Measurements from ENCODE around the gene RPS19BP1. TPM values are rescaled to one million over a fixed set of nuclear protein-coding genes. Genes with fewer than 3 reads are reported as not detected.

The RPS19BP1 gene
- total RNA-seq, 1 donor from 2014 or later: 72.1 TPM

DNA sequence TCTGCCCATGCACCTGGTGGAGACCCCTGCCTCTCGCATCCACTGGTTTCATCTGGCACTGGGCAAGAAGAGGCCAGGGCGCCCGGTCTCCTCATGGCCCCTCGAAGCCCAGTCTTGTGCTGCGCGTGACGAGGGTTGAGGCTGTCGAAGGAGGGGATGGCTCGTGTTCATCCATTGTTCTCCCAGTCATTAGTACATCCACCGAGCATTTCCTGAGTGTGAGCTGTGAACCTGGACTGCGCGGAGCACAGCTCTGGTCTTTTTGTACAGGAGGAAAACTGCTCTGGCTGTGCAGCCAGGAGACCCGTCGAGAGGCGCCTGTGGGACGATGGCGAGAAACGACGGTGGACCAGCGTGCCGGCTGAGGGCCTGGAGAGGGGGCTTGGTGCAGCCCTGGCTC, 44.8 kb upstream of the RPS19BP1 start:
- no peak for FAIRE-seq
- no peak overlapping the region for H3K4me3 ChIP-seq (ENCODE audit: low read depth, low read length)
- H3K36me3 ChIP-seq (ENCODE audit: control insufficient read depth, insufficient read depth, low read length): no peaks in the 10 kb centered on the region
- TF ChIP-seq, protein P1, sequence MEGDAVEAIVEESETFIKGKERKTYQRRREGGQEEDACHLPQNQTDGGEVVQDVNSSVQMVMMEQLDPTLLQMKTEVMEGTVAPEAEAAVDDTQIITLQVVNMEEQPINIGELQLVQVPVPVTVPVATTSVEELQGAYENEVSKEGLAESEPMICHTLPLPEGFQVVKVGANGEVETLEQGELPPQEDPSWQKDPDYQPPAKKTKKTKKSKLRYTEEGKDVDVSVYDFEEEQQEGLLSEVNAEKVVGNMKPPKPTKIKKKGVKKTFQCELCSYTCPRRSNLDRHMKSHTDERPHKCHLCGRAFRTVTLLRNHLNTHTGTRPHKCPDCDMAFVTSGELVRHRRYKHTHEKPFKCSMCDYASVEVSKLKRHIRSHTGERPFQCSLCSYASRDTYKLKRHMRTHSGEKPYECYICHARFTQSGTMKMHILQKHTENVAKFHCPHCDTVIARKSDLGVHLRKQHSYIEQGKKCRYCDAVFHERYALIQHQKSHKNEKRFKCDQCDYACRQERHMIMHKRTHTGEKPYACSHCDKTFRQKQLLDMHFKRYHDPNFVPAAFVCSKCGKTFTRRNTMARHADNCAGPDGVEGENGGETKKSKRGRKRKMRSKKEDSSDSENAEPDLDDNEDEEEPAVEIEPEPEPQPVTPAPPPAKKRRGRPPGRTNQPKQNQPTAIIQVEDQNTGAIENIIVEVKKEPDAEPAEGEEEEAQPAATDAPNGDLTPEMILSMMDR (IDR thresholded peaks at IDR 0.05; ENCODE audit: insufficient read depth, low read length, severe bottlenecking): no peak
- no peaks in the 10 kb centered on the region for H3K27me3 ChIP-seq (ENCODE audit: control insufficient read depth, insufficient read depth, low read length)
- no peak for DNase-seq (ENCODE audit: low read depth)

DNA sequence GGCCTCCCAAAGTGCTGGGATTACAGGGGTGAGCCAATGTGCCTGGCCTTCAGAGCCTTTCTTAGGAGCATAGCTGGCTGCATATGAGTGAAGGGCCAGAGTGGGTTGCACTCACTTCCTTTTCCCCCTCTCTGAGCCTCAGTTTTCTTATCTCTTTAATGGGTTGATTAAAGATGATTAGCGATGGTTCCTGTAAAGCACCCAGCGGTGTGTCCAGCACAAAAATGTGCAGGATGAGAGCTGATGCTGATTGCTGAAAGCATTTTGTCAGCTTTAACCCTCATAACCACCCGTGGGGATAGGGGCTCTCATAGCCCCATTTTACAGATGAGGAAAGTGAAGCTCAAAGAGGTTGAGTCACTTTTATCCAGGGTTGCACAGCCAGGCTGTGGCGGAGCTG, 43.5 kb upstream of the RPS19BP1 start:
- no peak overlapping the region for H3K4me3 ChIP-seq (ENCODE audit: low read depth, low read length)
- H3K27me3 ChIP-seq (ENCODE audit: control insufficient read depth, insufficient read depth, low read length): no peaks in the 10 kb centered on the region
- TF ChIP-seq, protein P1 (IDR thresholded peaks at IDR 0.05; ENCODE audit: insufficient read depth, low read length, severe bottlenecking): no peak
- FAIRE-seq (no peak), DNase-seq (ENCODE audit: low read depth) (no peak)
- no peaks in the 10 kb centered on the region for H3K36me3 ChIP-seq (ENCODE audit: control insufficient read depth, insufficient read depth, low read length)

DNA sequence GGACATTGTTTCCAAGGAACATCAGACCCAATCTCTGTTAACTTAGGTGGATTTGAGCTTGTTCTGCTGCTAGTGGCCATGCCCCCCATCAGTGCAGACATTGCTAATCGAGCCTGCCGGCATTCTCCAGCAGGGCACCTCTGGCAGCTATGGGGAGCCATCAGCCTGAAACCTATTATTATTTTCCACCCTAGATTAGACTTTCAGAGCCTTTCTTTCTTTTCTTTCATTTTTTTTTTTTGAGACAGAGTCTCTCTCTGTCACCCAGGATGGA, 42.9 kb upstream of the RPS19BP1 start:
- no peak for DNase-seq (ENCODE audit: low read depth)
- TF ChIP-seq, protein P1 (IDR thresholded peaks at IDR 0.05; ENCODE audit: insufficient read depth, low read length, severe bottlenecking): no peak
- FAIRE-seq: no peak
- Histone ChIP-seq H3K36me3 (ENCODE audit: control insufficient read depth, insufficient read depth, low read length) (no peaks in the 10 kb centered on the region), H3K4me3 (ENCODE audit: low read depth, low read length) (no peak overlapping the region), H3K27me3 (ENCODE audit: control insufficient read depth, insufficient read depth, low read length) (no peaks in the 10 kb centered on the region)

DNA sequence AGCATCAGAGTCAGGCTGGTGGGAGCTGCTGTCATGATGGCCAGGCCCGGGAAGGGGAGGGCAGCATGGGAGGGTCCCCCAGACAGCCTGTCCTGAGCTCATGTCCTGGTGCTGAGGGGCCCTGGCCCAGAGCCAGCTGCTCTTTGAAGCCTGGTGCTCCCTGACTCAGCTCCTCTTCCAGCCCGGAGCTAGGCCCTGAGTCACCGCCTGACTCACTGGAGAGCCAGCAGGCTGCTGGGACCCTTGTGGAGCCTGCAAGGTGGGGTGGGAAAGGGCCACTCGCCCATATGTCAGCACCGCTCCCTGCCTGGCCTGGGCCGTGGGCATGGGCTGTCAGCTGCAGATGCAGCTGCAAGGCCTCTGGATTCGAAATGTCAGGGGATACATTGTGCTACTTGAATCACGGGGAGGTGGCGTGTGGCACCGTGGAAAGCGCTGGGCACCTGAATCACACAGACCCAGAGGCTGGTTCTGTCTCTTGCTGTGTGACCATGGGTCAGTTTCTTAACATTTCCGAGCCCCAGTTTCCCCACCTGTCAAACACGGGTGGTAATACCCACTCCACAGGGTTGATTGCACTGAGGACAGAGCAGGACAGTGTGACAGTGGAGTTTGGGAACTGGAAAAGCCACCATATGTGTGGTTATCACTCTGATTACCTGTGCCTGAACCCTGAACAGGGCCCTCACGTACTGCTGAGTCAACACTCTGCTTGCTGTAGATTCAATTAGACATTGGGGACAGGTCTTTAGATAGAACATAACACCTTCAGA, 42.4 kb upstream of the RPS19BP1 start:
- H3K27me3 ChIP-seq (ENCODE audit: control insufficient read depth, insufficient read depth, low read length): no peaks in the 10 kb centered on the region
- DNase-seq (ENCODE audit: low read depth) (peak; percentile 89), FAIRE-seq (no peak)
- no peak overlapping the region for H3K4me3 ChIP-seq (ENCODE audit: low read depth, low read length)
- TF ChIP-seq, protein P1 (IDR thresholded peaks at IDR 0.05; ENCODE audit: insufficient read depth, low read length, severe bottlenecking): no peak
- H3K36me3 ChIP-seq (ENCODE audit: control insufficient read depth, insufficient read depth, low read length): no peaks in the 10 kb centered on the region

DNA sequence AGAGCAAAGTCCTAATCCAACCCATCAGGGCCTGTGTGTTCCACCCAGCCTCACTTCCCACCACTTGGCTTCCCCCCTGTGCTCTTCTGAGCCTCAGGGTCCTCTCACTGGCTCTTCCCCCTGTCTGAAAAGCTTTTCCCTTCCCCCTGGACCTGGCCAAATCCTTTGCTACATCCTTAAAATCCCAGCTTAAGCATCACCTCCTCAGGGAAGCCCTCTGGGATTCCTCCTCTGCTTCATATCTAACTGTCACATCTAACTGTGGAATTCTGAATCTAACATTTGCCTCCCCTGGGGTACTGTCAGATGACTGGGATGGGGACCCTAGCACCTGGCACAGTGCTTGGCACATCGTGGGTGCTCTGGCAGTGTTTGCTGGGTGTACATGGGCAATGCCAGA, 39.0 kb upstream of the RPS19BP1 start:
- TF ChIP-seq, protein P1 (IDR thresholded peaks at IDR 0.05; ENCODE audit: insufficient read depth, low read length, severe bottlenecking): no peak
- no peaks in the 10 kb centered on the region for H3K27me3 ChIP-seq (ENCODE audit: control insufficient read depth, insufficient read depth, low read length)
- FAIRE-seq (no peak), DNase-seq (ENCODE audit: low read depth) (no peak)
- H3K4me3 ChIP-seq (ENCODE audit: low read depth, low read length): no peak overlapping the region
- no peaks in the 10 kb centered on the region for H3K36me3 ChIP-seq (ENCODE audit: control insufficient read depth, insufficient read depth, low read length)

DNA sequence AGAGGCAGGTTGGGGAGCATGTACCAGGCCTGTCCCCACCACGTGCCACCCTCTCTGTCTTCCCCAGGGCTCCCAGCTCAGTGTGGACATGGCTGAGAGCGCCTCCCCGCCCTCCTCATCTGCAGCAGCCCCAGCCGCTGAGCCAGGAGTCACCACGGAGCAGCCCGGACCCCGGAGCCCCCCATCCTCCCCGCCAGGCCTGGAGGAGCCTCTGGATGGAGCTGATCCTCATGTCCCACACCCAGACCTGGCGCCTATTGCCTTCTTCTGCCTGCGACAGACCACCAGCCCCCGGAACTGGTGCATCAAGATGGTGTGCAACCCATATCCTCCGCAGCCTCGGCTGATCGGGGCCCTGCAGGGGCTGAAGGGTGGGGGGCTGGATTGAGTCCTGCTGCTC, 38.1 kb upstream of the RPS19BP1 start, which contains the start of gene CACNA1I:
TSS of gene CACNA1I (plus strand) at position 89 of the 400 bp plus-strand sequence. CDS start at position 89, 0 bp downstream.
- no peak within 1 kb of the TSS for H3K4me3 ChIP-seq (ENCODE audit: low read depth, low read length)
- FAIRE-seq (no peak), DNase-seq (ENCODE audit: low read depth) (no peak)
- H3K36me3 ChIP-seq (ENCODE audit: control insufficient read depth, insufficient read depth, low read length): no peaks in the 10 kb centered on the region
- TF ChIP-seq, protein P1 (IDR thresholded peaks at IDR 0.05; ENCODE audit: insufficient read depth, low read length, severe bottlenecking): no peak
- H3K27me3 ChIP-seq (ENCODE audit: control insufficient read depth, insufficient read depth, low read length): no peaks in the 10 kb centered on the region

Measured in bronchial epithelial cell (primary cell).